ENCODE data around the gene SRXN1.

DNA sequence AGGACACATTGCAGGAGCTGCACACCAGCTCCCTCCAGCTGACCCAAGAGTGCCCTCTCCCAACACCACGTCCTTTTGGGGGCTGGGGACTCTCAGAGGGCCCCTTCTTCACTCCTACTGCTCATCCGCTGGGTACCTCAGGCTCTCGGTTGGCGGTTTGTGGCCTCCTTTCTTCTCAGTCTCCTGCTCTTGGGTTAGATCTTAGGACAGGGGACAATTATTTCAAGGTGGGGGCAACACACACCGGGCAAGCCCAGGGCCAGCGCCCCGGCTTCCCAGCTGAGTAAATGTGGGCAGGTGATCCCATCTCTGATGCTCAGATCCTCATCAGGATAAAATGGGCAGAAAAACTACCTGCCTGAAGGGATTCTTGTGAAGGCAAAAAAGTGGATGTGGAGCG is 44.0 kb downstream of the SRXN1 start:
- TF ChIP-seq CTCF (IDR thresholded peaks at IDR 0.05; ENCODE audit: insufficient read depth, low read depth, low read length), result no peak
- no peak for TF ChIP-seq EZH2 (IDR thresholded peaks at IDR 0.05; ENCODE audit: insufficient read depth, low read length)
